HG03175 (cell line): ENCODE data around the gene PPARGC1A.

ENCODE experiments used
- ATAC-seq: cut with Tn5 transposase; IDR thresholded peaks from one replicate; pipeline ENCODE4 v1.9.1; 2021; ENCODE audit warnings: mild to moderate bottlenecking, moderate library complexity; ENCODE audit not compliant: unreplicated experiment

The PPARGC1A gene, protein sequence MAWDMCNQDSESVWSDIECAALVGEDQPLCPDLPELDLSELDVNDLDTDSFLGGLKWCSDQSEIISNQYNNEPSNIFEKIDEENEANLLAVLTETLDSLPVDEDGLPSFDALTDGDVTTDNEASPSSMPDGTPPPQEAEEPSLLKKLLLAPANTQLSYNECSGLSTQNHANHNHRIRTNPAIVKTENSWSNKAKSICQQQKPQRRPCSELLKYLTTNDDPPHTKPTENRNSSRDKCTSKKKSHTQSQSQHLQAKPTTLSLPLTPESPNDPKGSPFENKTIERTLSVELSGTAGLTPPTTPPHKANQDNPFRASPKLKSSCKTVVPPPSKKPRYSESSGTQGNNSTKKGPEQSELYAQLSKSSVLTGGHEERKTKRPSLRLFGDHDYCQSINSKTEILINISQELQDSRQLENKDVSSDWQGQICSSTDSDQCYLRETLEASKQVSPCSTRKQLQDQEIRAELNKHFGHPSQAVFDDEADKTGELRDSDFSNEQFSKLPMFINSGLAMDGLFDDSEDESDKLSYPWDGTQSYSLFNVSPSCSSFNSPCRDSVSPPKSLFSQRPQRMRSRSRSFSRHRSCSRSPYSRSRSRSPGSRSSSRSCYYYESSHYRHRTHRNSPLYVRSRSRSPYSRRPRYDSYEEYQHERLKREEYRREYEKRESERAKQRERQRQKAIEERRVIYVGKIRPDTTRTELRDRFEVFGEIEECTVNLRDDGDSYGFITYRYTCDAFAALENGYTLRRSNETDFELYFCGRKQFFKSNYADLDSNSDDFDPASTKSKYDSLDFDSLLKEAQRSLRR

DNA sequence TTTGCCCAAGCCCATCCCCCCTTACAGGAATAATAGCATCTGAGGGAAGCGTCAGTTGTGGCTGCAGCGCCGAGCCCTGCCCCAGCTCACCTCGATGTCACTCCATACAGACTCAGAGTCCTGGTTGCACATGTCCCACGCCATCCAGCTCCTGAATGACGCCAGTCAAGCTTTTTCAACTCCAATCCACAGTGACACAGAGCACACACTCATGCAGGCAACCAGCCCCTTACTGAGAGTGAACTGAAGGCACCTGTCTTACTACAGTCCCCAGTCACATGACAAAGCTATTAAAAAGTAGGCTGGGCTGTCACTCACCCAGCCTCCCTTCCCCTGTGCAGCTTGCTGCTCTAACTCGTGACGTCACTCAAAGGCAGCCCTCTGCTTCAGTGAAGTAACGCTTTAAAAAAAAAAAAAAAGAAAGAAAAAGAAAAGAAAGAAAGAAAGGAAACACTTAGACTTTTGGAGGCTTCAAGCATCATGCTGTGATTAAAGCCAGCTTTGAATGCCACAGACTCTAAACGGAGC, at the start of gene PPARGC1A:
PPARGC1A (minus strand) TSS at position 234 of the 528 bp plus-strand sequence; CDS start at position 144, 90 bp downstream.
- ATAC-seq: no peak

DNA sequence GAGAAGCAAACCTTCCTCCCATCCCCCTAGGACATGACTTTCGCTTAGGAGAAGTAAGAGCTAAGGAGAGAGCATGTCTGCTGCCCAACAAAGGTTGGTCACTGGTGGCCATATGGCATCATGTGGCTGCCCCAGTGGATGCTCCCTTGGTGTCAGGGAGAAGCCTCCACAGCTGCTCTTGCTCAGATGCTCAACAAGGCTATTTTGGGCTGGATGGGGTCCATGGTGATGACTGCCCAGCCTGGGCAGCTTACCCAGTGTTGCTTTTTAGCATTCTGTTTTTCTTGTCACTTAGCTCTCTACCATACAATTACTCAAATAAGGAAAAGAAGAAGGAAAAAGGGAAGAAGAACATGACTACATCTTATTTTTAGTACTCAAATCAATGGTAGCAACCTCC, 48.9 kb upstream of the PPARGC1A start:
- ATAC-seq: no peak

DNA sequence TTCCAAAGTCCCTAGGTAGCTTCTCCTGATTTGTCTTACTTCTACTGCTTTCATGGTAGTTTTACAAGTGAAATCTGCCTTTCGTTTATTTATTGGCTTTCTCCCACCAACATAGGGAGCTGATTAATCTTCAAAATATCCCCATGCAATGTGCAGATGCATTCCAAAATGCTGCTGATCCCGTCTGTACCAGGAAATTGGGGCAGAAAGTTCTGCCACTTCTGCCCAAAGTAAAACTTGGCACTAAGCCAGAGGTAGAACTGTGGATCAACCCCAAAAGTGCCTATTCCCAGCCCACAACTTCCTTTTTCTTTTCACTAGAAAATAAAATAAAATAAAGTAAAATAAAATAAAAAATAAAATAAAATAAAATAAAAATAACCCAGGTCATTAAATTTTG, 47.3 kb upstream of the PPARGC1A start:
- ATAC-seq: no peak

DNA sequence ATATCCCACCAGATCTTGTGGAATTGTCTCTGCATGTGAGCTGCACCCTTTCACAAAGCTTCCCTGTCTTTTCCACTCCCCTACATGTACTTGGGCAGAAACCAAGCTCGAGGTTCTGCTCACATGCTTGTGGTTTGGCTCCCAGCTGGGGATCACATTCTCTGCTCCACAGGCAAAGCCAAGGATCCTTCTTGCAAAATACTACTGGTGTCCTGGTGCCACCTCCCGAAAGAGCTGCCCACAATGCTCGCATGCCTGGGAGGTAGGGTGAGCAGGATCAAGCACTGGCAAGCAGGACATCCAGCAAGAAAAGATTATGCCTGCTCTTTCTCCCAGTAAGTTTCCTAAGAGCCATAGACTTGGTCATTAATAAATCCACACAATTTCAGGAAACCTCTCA, 45.1 kb upstream of the PPARGC1A start:
- ATAC-seq: no peak

GRCh38 chr4:23934223-23934622, 44.4 kb upstream of the PPARGC1A start:
- ATAC-seq: no peak

GRCh38 chr4:23932901-23933308, 43.1 kb upstream of the PPARGC1A start:
- ATAC-seq: no peak

- no peak for ATAC-seq
These were observed 42.3 kb upstream of the PPARGC1A start for GRCh38 chr4:23932186-23932585.

- ATAC-seq: no peak
These were observed 41.6 kb upstream of the PPARGC1A start for GRCh38 chr4:23931489-23931830.

DNA sequence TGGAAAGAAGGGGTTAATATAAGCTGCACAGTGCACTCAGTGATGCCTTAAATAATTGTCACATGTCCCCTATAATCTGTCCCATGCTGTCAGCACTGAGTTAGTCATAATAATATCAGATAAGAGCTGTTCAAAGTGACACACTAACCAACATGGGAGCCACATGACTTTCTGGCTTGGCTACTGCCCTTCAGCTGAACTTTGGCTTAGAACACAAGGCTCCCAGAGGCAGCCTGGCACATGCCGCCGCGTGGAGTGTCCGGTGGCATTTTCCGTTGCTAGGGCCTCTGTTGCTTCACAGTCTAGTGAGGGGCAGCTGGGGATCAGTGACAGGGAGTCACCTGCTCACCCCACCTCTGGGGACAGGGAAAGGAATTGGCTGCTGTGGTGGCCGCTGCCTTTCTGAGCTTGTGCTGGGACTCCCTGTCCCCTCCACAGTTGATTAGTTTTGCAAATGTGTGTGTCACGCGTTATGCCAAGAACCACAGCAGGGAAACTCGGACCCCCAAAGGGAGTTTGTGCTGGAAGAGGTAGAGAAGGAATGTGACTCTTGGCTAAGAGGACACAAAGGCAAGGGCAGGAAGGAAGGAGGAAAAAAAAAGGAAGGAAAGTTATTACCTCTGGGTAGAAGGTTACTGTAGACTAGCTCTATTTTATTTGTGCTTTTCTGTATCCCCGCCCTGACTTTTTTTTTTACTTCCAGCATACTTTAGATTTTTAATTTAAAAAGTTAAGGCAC, 41.1 kb upstream of the PPARGC1A start:
- no peak for ATAC-seq

DNA sequence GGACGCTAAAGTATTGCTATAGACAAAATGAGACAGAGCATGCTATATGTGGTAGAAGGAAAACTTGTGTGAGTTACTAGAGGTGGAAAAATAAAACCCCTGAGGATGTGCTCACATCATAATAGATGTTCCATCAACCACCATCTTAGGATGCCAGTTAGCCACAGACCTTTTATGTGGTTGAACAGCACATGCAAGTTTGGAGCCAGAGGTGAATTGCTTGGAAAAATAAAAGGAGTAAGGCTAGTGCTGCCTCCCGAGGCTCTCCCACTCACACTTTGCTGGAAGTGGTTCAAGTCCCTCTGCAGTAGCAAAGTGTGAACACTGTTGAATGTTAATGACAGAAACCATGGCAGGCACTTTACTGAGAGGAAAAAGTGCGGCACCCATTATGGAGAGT, 39.4 kb upstream of the PPARGC1A start:
- ATAC-seq: no peak

DNA sequence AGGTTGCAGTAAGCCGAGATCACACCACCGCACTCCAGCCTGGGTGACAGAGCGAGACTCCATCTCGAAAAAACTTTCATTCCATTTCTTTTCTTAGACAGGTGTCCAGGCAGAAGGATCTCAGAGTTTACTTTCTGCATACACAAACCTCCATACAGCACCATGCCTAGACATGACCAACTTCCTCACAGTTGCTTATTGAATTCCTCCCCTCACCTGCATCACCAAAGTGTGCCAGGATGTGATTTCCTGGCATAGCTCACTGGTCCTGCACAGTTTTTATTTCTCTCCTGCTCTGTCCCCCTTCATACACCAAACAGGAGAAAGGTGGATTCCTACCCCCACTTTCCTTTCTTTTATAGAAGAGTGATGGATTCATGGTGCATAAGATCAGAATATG, 34.7 kb upstream of the PPARGC1A start:
- ATAC-seq: no peak

DNA sequence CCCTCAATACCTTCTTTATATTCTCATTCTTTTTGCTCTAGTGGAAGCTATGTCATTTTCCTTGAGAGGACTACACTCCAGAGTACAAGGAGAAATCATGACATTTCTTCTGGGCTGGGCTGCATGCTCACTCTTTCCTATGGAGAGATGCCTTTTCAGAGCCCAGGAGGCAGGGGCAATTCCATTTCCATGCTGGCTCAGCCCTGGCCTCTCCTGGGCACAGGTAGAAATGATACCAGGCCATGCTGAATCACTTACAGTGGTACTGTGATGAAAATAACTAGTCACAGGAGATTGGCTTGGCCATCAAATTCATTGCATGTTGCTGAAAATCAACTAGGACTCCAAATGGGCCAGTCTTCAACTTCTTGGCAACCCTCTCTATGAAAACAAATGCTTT, 34.0 kb upstream of the PPARGC1A start:
- ATAC-seq: no peak

DNA sequence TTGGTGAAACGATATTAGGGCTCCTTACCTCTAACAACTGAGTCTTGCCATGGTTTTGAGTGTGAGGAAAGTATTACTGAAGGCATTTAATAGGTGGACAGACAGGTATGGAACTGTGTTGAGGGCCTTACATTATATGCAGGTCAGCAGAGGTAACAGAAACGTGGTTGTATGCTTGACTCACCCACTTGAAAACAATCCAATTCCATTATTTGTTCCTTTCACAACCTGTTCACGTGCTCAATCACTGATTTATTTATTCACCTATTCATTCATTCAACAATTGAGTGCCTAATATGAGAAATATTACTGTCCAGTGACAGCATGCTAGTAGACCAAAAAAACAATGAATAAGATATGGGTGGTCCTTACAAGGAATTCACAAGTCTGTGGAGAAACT, 33.3 kb upstream of the PPARGC1A start:
- no peak for ATAC-seq

GRCh38 chr4:23922541-23923111, 32.8 kb upstream of the PPARGC1A start:
- ATAC-seq: no peak

- ATAC-seq: no peak
These were observed 32.2 kb upstream of the PPARGC1A start for GRCh38 chr4:23922013-23922412.

- ATAC-seq: no peak
These were observed 31.6 kb upstream of the PPARGC1A start for GRCh38 chr4:23921447-23921845.

DNA sequence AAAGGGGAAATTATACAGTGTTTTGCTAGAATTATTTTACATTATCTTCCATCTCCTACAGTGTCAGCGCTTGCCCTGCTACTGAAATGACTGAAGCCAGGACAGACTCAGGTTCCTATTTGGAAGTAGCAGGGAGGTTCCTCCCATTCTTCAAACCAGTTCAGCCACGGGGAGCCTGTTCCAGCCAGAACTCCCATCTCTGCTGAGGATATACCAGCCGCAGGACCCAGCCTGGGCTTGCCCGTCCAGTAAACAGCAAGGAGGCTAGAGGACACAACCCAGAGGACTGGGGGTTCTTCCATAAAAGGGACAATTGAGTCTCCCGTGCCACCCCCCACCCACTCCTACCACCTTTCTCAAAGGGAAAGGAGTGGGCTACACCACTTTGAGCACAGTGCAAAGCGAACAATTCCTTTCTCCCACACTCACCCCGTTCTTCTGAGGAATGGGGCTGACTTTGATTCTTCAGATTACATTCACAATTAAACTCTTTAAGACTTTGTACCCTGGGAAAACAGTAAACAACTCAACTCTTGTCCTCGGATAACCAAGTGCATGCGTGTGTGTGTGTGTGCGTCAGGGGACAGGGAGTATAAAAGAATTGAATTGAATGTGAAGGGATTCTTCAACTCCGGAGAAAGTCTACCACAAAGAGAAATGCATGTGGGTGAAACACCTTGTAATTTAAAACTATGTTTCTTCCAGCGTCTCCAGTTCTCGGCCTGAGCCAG, 31.0 kb upstream of the PPARGC1A start:
- ATAC-seq: no peak

DNA sequence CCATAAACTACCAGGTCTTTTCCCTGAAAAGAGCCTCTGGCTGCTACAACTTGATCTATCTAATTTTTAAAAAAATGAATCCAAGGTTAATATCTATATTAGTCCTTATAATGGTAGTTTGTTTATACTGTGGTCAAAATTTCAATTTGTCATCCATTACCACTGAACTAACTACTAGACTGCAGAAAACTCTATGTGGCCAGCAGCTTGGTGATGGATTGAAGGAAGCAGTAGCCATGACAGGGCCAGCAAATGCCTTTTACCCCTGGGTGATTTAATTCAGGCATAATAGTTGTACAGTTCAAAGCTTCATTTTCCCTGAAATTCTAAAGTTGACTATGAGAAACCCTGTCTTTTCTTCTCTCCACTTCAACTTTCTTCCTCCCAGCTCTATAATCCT, 30.4 kb upstream of the PPARGC1A start:
- no peak for ATAC-seq

- no peak for ATAC-seq
These were observed 26.4 kb upstream of the PPARGC1A start for GRCh38 chr4:23916282-23916681.

DNA sequence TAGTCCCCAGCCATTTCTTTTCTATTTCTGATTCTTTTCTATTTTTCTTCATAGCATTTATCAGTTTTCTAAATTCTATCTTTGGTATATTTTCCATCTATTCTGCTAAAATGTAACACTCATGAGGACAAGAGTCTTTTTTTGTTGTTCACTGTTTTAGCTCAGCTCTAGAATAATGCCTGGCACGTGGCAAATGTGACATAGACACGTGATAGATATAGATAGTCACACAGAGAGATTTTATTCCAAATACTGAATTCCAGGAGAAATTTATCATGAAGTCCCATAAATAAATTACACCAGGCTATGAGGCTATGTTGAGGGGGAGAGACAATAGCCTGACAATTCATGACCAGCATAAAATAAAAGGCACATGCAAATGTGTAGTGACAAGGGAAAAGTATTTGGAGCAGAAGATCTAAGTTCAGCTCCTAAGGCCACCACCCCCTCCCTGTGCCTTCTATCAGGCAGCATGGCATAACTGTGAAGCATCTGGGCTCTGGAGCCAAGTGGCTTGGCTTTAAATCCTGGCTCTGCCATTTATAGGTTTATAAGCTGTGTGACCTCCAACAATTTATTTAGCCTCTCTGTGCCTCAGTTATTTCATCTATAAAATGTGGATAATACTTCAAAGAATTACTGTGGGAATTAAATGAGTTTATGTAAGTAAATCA, 25.7 kb upstream of the PPARGC1A start:
- no peak for ATAC-seq
